Measurements from ENCODE around the gene SPATA6L.

- TF ChIP-seq CTCF (conservative IDR thresholded peaks at IDR 0.05; ENCODE audit: low read depth in 2 of 2): no peak
- no peak for TF ChIP-seq POLR2AphosphoS5 (IDR thresholded peaks at IDR 0.05; ENCODE audit: low read depth)
- TF ChIP-seq EZH2 (IDR thresholded peaks at IDR 0.05; ENCODE audit: low read depth, unreplicated experiment): no peak
Observed at GRCh38 chr9:4581035-4581760, 85.1 kb downstream of the SPATA6L start.
